ENCODE data around the gene MRC2.

- TF ChIP-seq ELF4 (CRISPR knock-in tag; IDR thresholded peaks at IDR 0.05; ENCODE audit: borderline replicate concordance), result no peak
- no peak for TF ChIP-seq AKAP8 (CRISPR knock-in tag; IDR thresholded peaks at IDR 0.05)
- no peak for TF ChIP-seq EZH2 (conservative IDR thresholded peaks at IDR 0.05; ENCODE audit: low read depth, low read length)
- no peak for TF ChIP-seq SP5 (CRISPR knock-in tag; IDR thresholded peaks at IDR 0.05; ENCODE audit: borderline replicate concordance, low read depth)
- TF ChIP-seq KLF16 (CRISPR knock-in tag; IDR thresholded peaks at IDR 0.05), result no peak
- no peak for TF ChIP-seq RERE (CRISPR knock-in tag; IDR thresholded peaks at IDR 0.05; ENCODE audit: low read depth)
- no peak for TF ChIP-seq FLYWCH1 (CRISPR knock-in tag; IDR thresholded peaks at IDR 0.05)
- TF ChIP-seq CTCF (CRISPR knock-in tag; IDR thresholded peaks at IDR 0.05), result no peak
- no peak for TF ChIP-seq REST (IDR thresholded peaks at IDR 0.05; ENCODE audit: borderline replicate concordance in 1 of 2, low read depth in 1 of 2, low read length in 2 of 2)
- no peak for TF ChIP-seq NBN (conservative IDR thresholded peaks at IDR 0.05)
- TF ChIP-seq EP300 (IDR thresholded peaks at IDR 0.05; ENCODE audit: low read depth in 2 of 2, low read length in 2 of 2), result no peak
- no peak for TF ChIP-seq EP300 (CRISPR knock-in tag; IDR thresholded peaks at IDR 0.05; ENCODE audit: borderline replicate concordance)
- TF ChIP-seq CBX5 (CRISPR knock-in tag; IDR thresholded peaks at IDR 0.05; ENCODE audit: borderline replicate concordance), result no peak
Observed at GRCh38 chr17:62717889-62718288, 90.4 kb downstream of the MRC2 start.

Data from HepG2 (cell line).